Spinal cord (tissue), 10 donors: Measurements from ENCODE around the gene BNIPL. TPM values are rescaled to one million over a fixed set of nuclear protein-coding genes. Genes with fewer than 3 reads are reported as not detected.

Source experiments
- DNase-seq, 6 donors: peaks; one replicate each; pipeline versions ENCODE4 v3.0.0 to v3.0.0-alpha.2; 2013 to 2015; ENCODE audit warnings: low spot score in 6 of 6, low read depth in 4 of 6
- H3K27ac ChIP-seq: one replicate; pipeline ENCODE4 v1.5.1; 2013; ENCODE audit warnings: low read depth, low read length, control low read depth
- H3K27me3 ChIP-seq: one replicate; pipeline ENCODE4 v1.6.1; 2013; ENCODE audit warnings: low read length; ENCODE audit not compliant: control insufficient read depth, insufficient read depth
- H3K36me3 ChIP-seq: one replicate; pipeline ENCODE4 v1.6.1; 2013; ENCODE audit warnings: low read length; ENCODE audit not compliant: control insufficient read depth, insufficient read depth
- H3K4me1 ChIP-seq: one replicate; pipeline ENCODE4 v1.6.1; 2013; ENCODE audit warnings: low read length; ENCODE audit not compliant: control insufficient read depth, insufficient read depth
- H3K4me3 ChIP-seq: one replicate; pipeline ENCODE4 v1.5.1; 2013; ENCODE audit warnings: low read depth, low read length, control low read depth
- H3K9me3 ChIP-seq: one replicate; pipeline ENCODE4 v1.6.1; 2013; ENCODE audit warnings: low read length; ENCODE audit not compliant: control insufficient read depth, insufficient read depth
- WGBS: methylation state at CpG from one replicate; pipeline ENCODE4 v1.1.5; 2013; ENCODE audit warnings: missing lambda C conversion rate; ENCODE audit not compliant: insufficient coverage; 5-methylcytosine and 5-hydroxymethylcytosine counted together
- polyA plus RNA-seq, 2 donors: library from polyadenylated mRNA; unstranded; fragments of 120-200 nt; gene quantifications; one replicate each; pipeline ENCODE4 v1.2.1, GENCODE V29; 2013; ENCODE audit not compliant: insufficient read length in 2 of 2
- total RNA-seq, 2 donors: library from RNA; depleted of rRNA in 1 of 2; stranded (reverse); fragments of 120-200 nt in 1 of 2; fragments of >200 nt in 1 of 2; gene quantifications; one replicate each; pipeline versions ENCODE4 v1.2.3 to v1.2.4, GENCODE V29; 2013 to 2014
- donor health status: healthy.

Gene BNIPL
- total and polyA plus RNA-seq, 4 donors, result 0.20 to 0.93 (median 0.78) TPM

DNA sequence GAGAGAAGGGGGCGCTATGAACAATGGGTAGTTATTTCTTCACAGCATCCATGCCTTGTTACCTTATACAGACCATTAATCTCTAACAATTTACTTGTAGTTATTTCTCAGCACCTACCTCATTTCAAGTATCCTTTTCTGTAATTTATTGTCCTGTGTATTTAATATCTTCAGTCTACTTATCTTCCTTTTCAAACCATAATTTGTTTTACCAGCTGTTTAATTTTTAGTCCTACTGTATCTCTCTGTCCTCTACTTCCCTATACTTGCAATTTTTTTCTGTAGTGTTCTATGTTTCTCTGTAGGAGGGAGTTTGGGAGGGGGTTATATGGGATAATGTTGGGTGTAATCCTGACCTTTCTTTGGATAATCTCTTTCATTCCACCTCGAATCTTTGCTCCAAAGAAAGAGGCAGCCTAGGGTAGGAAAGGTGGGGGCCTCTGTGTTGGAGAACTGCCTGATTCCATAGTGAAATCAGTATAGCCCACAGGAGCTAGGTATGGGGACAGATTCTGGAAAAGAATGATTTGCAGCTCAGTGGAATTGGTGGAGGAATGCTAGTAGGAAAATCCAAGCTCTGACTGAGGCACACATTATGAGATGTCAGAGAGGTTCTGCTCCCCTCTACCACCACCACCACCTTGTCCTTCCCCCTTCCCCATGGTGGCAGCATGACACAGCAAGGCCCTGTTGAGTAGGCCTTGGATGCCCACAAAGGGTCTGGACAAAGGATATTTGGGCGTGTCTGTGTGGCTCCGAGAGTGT is 24.5 kb downstream of the BNIPL start:
- H3K4me1 ChIP-seq, result peaks cover 41% of the 10 kb centered on the region
- peak overlapping the region; percentile 94 for H3K4me3 ChIP-seq
- peak overlapping the region; percentile 98 for H3K27ac ChIP-seq
- H3K9me3 ChIP-seq, result no peaks in the 10 kb centered on the region
- peaks cover 20% of the 10 kb centered on the region for H3K36me3 ChIP-seq
- H3K27me3 ChIP-seq, result no peaks in the 10 kb centered on the region
- WGBS, result no CpG with 5 or more reads among the region's 4 CpGs
- peak in 2 of 6 donors; percentile 66 to 85 for DNase-seq

DNA sequence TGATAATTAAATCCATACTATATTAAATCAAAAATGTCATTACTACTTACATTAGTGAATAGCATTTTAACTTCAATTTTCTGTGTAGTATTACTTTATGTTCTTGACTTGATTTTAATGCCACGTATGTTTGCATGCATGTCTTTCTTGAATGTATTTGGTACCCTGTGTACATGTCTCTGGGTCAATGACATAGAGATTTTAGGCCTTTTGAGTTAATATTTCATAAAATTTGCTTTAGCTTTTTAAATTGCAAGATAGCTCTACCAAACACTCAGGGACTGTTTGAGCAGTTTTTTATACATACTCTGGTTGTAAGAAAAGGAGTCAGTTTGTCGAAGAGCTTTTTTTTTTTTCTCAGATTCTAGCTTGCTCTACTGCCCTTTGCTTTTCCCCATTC is 25.3 kb downstream of the BNIPL start:
- Histone ChIP-seq H3K4me3 (peak overlapping the region; percentile 94), H3K27ac (peak overlapping the region; percentile 98), H3K36me3 (peaks cover 20% of the 10 kb centered on the region), H3K4me1 (peaks cover 41% of the 10 kb centered on the region), H3K9me3 (no peaks in the 10 kb centered on the region), H3K27me3 (no peaks in the 10 kb centered on the region)
- peak in 1 of 6 donors; percentile 40 for DNase-seq
- no CpG with 5 or more reads among the region's 2 CpGs for WGBS

DNA sequence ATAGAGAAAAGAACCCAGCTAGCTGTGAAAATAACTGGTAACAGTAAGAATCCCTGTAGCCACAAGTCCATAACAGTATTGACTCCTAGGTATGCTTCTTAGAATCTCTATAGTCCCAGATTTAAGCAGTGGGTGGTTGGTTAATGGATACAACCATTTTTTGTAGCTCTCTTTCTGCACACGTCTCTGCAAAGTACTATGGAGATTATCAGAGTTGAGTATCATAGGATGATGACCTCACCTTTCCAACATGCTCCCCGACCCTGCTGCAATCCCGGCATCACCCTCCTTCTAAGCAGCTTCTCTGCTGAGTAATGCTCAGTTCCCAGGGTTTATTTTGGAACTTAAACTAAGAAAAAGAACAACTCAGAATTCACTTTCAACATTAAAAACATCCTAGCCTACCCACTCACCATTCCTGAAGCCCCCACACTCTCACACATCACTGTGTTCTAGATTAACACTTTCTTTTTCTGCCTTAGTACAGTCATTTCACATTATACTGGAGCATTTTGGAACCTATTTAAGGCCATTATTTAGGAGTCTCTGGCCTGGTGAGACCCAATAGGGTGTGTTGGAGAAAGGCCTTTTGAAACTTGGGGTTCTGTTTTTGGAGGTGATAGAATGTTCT is 26.5 kb downstream of the BNIPL start:
- Histone ChIP-seq H3K9me3 (no peaks in the 10 kb centered on the region), H3K4me1 (peaks cover 31% of the 10 kb centered on the region), H3K27ac (no peak overlapping the region), H3K4me3 (no peak overlapping the region), H3K36me3 (peaks cover 15% of the 10 kb centered on the region), H3K27me3 (no peaks in the 10 kb centered on the region)
- DNase-seq, result no peak
- WGBS, result 80% methylated on average over 2 of the region's 3 CpGs

DNA sequence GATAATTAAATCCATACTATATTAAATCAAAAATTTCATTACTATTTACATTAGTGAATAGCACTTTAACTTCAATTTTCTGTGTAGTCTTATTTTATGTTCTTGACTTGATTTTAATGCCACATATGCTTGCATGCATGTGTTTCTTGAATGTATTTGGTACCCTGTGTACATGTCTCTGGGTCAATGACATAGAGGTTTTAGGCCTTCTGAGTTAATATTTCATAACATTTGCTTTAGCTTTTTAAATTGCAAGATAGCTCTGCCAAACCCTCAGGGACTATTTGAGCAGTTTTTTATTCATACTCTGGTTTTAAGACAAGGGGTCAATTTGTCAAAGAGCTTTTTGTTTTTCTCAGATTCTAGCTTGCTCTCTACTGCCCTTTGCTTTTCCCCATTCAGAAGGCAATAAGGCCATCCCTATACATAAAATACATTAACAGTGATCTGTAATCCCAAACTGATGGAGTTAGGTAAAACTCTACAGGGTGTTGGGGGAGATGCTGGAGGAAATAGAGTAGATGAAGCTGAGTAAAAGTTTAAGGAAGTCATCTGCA is 28.8 kb downstream of the BNIPL start:
- Histone ChIP-seq H3K36me3 (peaks cover 25% of the 10 kb centered on the region), H3K4me3 (no peak overlapping the region), H3K9me3 (no peaks in the 10 kb centered on the region), H3K4me1 (peaks cover 27% of the 10 kb centered on the region), H3K27me3 (no peaks in the 10 kb centered on the region), H3K27ac (peak overlapping the region; percentile 7)
- DNase-seq, result no peak

DNA sequence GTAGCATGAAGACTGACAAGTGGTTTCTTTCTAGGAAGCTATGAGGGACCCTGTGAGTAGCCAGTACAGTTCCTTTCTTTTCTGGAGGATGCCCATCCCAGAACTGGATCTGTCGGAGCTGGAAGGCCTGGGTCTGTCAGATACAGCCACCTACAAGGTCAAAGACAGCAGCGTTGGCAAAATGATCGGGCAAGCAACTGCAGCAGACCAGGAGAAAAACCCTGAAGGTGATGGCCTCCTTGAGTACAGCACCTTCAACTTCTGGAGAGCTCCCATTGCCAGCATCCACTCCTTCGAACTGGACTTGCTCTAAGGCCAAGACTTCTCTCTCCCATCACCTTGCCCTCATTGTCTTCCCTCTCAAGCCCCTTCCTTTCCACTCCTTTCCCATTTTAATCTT is 30.8 kb downstream of the BNIPL start:
- H3K9me3 ChIP-seq, result no peaks in the 10 kb centered on the region
- H3K4me1 ChIP-seq, result peaks cover 43% of the 10 kb centered on the region
- H3K27me3 ChIP-seq, result no peaks in the 10 kb centered on the region
- H3K4me3 ChIP-seq, result no peak overlapping the region
- WGBS, result 92% methylated on average over 4 of the region's 4 CpGs
- DNase-seq, result no peak
- no peak overlapping the region for H3K27ac ChIP-seq
- peaks cover 25% of the 10 kb centered on the region for H3K36me3 ChIP-seq

DNA sequence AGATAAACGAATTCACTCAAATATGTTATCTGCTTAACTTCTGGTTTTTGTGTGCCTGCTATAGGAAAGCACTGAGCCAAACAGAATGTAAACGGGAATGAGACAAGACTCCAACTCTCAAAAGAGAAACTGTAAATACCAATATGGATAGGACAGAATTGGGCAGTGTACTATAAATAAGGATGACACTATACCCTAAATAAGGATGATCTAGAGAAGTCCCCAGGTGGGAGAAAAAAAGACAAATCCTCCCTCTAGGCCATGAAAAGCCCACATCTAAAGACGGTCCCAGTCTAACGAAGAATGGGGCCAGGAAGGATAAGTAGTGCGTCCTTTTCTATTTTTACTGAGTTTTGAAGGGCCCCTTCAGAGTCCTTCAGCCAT is 32.7 kb downstream of the BNIPL start:
- peak overlapping the region; percentile 100 for H3K27ac ChIP-seq
- H3K27me3 ChIP-seq, result no peaks in the 10 kb centered on the region
- H3K4me1 ChIP-seq, result peaks cover 32% of the 10 kb centered on the region
- DNase-seq, result no peak
- 100% methylated on average over 1 of the region's 5 CpGs for WGBS
- no peaks in the 10 kb centered on the region for H3K9me3 ChIP-seq
- peaks cover 25% of the 10 kb centered on the region for H3K36me3 ChIP-seq
- H3K4me3 ChIP-seq, result no peak overlapping the region

DNA sequence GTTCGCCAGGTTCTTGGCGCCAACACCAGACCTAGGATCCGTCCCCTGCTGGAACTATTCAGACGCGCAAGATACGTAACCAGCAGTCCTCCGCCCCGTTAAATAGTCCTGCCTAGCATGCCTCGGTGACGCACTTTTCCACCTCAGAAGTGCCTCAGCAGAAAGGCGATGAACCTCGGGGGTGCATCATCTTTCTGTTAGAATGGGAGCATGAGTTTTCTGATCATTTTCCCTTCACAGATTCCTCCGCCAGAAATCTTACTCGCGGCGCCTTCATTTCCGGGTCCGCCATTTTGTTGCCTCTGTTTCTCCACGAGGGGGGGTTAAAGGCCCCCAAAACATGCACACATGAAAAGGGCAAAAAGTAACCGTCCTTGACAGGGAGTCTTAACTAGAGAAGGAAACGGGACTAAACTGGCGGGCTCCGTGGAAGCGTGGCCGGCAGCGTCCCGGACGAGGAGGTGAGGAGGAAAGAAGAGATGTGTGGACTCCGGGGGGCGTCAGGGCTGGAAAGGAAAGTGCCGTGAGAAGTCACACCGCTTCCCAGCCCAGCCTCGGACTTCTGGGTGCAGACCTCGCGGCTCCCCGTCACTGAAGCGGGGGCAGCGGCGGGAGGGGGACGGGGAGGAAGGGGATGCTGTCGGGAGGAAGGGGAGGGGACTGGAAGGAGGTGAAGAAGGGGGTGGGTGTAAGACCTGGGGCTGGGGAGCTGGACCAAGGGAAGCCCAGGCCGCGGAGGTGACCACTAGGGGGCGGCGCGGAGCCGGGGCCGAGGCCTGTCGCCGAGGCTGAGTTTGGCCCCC is 34.3 kb downstream of the BNIPL start, which contains the start of gene GABPB2:
Gene GABPB2, plus strand, starts transcription at position 288 of the 803 bp plus-strand sequence. CDS start 17,429 bp downstream, outside the sequence.
- peak within 1 kb of the TSS; percentile 99 for H3K4me3 ChIP-seq
- 4% methylated on average over 39 of the region's 50 CpGs for WGBS
- peak within 1 kb of the TSS; percentile 100 for H3K27ac ChIP-seq
- H3K27me3 ChIP-seq, result no peaks in the 10 kb centered on the region
- peak in 5 of 6 donors; percentile 84 to 97 (median 96) for DNase-seq
- peaks cover 33% of the 10 kb centered on the region for H3K36me3 ChIP-seq
- no peaks in the 10 kb centered on the region for H3K9me3 ChIP-seq
- H3K4me1 ChIP-seq, result peaks cover 31% of the 10 kb centered on the region

DNA sequence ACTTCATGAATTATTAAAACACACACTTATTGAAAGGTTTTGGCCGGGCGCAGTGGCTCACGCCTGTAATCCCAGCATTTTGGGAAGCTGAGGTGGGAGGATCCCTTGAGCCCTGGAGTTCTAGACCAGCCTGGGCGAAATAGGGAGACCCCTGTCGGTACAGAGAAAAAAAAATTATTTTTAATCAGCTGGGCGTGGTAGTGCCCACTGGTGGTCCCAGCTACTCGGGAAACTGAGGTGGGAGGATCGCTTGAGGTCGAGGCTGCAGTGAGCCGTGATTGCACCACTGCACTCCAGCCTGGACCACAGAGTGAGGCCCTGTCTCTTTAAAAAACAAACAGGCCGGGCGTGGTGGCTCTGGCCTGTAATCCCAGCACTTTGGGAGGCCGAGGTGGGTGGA is 35.8 kb downstream of the BNIPL start:
- H3K4me1 ChIP-seq, result peaks cover 27% of the 10 kb centered on the region
- H3K27ac ChIP-seq, result peak overlapping the region; percentile 100
- H3K4me3 ChIP-seq, result no peak overlapping the region
- H3K36me3 ChIP-seq, result peaks cover 23% of the 10 kb centered on the region
- WGBS, result 71% methylated on average over 10 of the region's 13 CpGs
- no peaks in the 10 kb centered on the region for H3K9me3 ChIP-seq
- H3K27me3 ChIP-seq, result no peaks in the 10 kb centered on the region
- no peak for DNase-seq

DNA sequence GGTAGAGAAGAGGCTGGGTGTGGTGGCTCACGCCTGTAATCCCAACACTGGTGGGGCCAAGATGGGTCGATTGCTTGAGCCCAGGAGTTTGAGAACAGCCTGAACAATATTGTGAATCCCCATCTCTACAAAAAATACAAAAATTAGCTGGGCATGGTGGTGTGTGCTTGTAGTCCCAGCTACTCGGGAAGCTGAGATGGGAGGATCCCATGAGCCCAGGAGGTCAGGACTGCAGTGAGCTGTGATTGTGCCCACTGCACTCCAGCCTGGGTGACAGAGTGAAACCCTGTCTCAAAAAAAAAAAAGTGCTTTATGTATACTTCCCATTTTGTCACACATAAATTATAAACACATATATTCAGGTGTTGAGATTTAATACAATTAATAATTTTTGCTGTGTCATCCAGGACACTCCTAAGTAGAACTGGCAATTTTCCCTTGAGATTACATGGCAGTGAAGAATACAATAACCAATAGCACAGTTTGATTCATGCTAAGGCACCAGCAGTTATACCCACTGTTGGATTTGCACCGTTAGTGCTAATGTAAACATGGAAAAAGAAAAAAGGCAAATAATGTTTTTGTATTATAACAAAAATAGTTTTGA is 49.7 kb downstream of the BNIPL start:
- no peak for DNase-seq
- H3K4me3 ChIP-seq, result no peak overlapping the region
- H3K4me1 ChIP-seq, result no peaks in the 10 kb centered on the region
- H3K36me3 ChIP-seq, result peaks cover 4% of the 10 kb centered on the region
- 80% methylated on average over 1 of the region's 4 CpGs for WGBS
- no peaks in the 10 kb centered on the region for H3K9me3 ChIP-seq
- no peak overlapping the region for H3K27ac ChIP-seq
- no peaks in the 10 kb centered on the region for H3K27me3 ChIP-seq
